Neural progenitor cell (in vitro differentiated cells): ENCODE data around the gene PKHD1. TPM values are rescaled to one million over a fixed set of nuclear protein-coding genes. Genes with fewer than 3 reads are reported as not detected.

ENCODE experiments used
- DNase-seq: peaks from one replicate; pipeline ENCODE4 v3.0.0-alpha.2; 2016; ENCODE audit warnings: low spot score
- H2AFZ ChIP-seq: fragments of 200-600 bp; sonication (generic); replicated peaks from 2 replicates; pipeline ENCODE4 v1.6.1; 2016; ENCODE audit warnings: antibody characterized with exemption
- H3F3A ChIP-seq: fragments of 200-600 bp; sonication (generic); 2 replicates; pipeline ENCODE4 v1.6.1; 2016; ENCODE audit warnings: antibody characterized with exemption, low read depth
- H3K27ac ChIP-seq: fragments of 200-600 bp; sonication (generic); 2 replicates; pipeline ENCODE4 v1.5.1; 2016; ENCODE audit warnings: mild to moderate bottlenecking
- H3K27me3 ChIP-seq: fragments of 200-600 bp; sonication (generic); 2 replicates; pipeline ENCODE4 v1.6.1; 2016; ENCODE audit warnings: mild to moderate bottlenecking, moderate library complexity
- H3K36me3 ChIP-seq: fragments of 200-600 bp; sonication (generic); 2 replicates; pipeline ENCODE4 v1.5.1; 2016
- H3K4me1 ChIP-seq: fragments of 200-600 bp; sonication (generic); 2 replicates; pipeline ENCODE4 v1.6.1; 2016; ENCODE audit warnings: mixed run types
- H3K4me2 ChIP-seq: fragments of 200-600 bp; sonication (generic); 2 replicates; pipeline ENCODE4 v1.6.1; 2016
- H3K4me3 ChIP-seq: fragments of 200-600 bp; sonication (generic); 2 replicates; pipeline ENCODE4 v1.5.1; 2016
- H3K79me2 ChIP-seq: fragments of 200-600 bp; sonication (generic); 2 replicates; pipeline ENCODE4 v1.6.1; 2016; ENCODE audit warnings: low read depth
- H3K9ac ChIP-seq: fragments of 200-600 bp; sonication (generic); 2 replicates; pipeline ENCODE4 v1.6.1; 2016
- H3K9me3 ChIP-seq: fragments of 200-600 bp; sonication (generic); 2 replicates; pipeline ENCODE4 v1.5.1; 2016; ENCODE audit warnings: low read depth
- H4K20me1 ChIP-seq: fragments of 200-600 bp; sonication (generic); 2 replicates; pipeline ENCODE4 v1.6.1; 2016; ENCODE audit warnings: low read depth
- H3K27ac Mint-ChIP-seq: 3 replicates; pipeline ENCODE4 v1.8.0; 2021; ENCODE audit warnings: mixed read lengths
- H3K27me3 Mint-ChIP-seq: 2 replicates; pipeline ENCODE4 v1.8.0; 2022; ENCODE audit warnings: low read depth, mild to moderate bottlenecking, inconsistent platforms, moderate library complexity, mixed read lengths; ENCODE audit not compliant: insufficient read depth
- H3K36me3 Mint-ChIP-seq: 3 replicates; pipeline ENCODE4 v1.8.0; 2021; ENCODE audit warnings: mixed read lengths
- H3K4me1 Mint-ChIP-seq: 3 replicates; pipeline ENCODE4 v1.8.0; 2021; ENCODE audit warnings: mixed read lengths
- H3K4me3 Mint-ChIP-seq: 3 replicates; pipeline ENCODE4 v1.8.0; 2021; ENCODE audit warnings: mild to moderate bottlenecking, moderate library complexity, mixed read lengths
- H3K9me3 Mint-ChIP-seq: 3 replicates; pipeline ENCODE4 v1.8.0; 2020; ENCODE audit warnings: mixed read lengths
- CTCF ChIP-seq: fragments of 200-600 bp; sonication (generic); IDR thresholded peaks from 2 replicates; pipeline ENCODE4 v1.5.1; 2017; ENCODE audit warnings: antibody characterized with exemption, mild to moderate bottlenecking
- EZH2 ChIP-seq: fragments of 200-600 bp; sonication (generic); IDR thresholded peaks from 2 replicates; pipeline ENCODE4 v1.6.1; 2017; ENCODE audit warnings: antibody characterized with exemption, mild to moderate bottlenecking, moderate library complexity
- EZH2phosphoT487 ChIP-seq: fragments of 200-600 bp; sonication (generic); IDR thresholded peaks from 2 replicates; pipeline ENCODE4 v1.6.1; 2017; ENCODE audit warnings: antibody characterized with exemption
- total RNA-seq: library from RNA; depleted of rRNA; stranded (reverse); fragments of >200 nt; gene quantifications from 2 replicates; pipeline ENCODE4 v1.2.3, GENCODE V29; 2015; ENCODE audit warnings: low replicate concordance

The PKHD1 gene
- total RNA-seq, 1 donor from 2014 or later: 0.04 TPM

GRCh38 chr6:51675020-51675921 lies 412.1 kb downstream of the PKHD1 start:
- Histone ChIP-seq H3K27ac (no peak overlapping the region), H3K9ac (no peak overlapping the region), H4K20me1 (no peaks in the 10 kb centered on the region), H2AFZ (no peak overlapping the region), H3K4me3 (no peak overlapping the region), H3K4me2 (no peak overlapping the region), H3K4me1 (peaks cover 6% of the 10 kb centered on the region), H3K36me3 (no peaks in the 10 kb centered on the region), H3K79me2 (no peaks in the 10 kb centered on the region), H3K27me3 (no peaks in the 10 kb centered on the region), H3K9me3 (no peaks in the 10 kb centered on the region), H3F3A (no peaks in the 10 kb centered on the region)
- peaks cover 14% of the 10 kb centered on the region for H3K27me3 Mint-ChIP-seq
- peaks cover 24% of the 10 kb centered on the region for H3K4me1 Mint-ChIP-seq
- H3K36me3 Mint-ChIP-seq: no peaks in the 10 kb centered on the region
- DNase-seq: no peak
- TF ChIP-seq EZH2 (no peak), CTCF (no peak), EZH2phosphoT487 (no peak)
- peak overlapping the region; percentile 6 for H3K27ac Mint-ChIP-seq
- peaks cover 4% of the 10 kb centered on the region for H3K9me3 Mint-ChIP-seq
- H3K4me3 Mint-ChIP-seq: no peak overlapping the region

GRCh38 chr6:51663525-51663924 lies 423.9 kb downstream of the PKHD1 start:
- no peaks in the 10 kb centered on the region for H3K79me2 ChIP-seq
- TF ChIP-seq CTCF (no peak), EZH2 (no peak), EZH2phosphoT487 (no peak)
- peaks cover 3% of the 10 kb centered on the region for H3K27me3 Mint-ChIP-seq
- no peak overlapping the region for H3K4me3 ChIP-seq
- no peaks in the 10 kb centered on the region for H3K36me3 Mint-ChIP-seq
- no peaks in the 10 kb centered on the region for H3K36me3 ChIP-seq
- no peak overlapping the region for H3K9ac ChIP-seq
- no peak overlapping the region for H3K27ac Mint-ChIP-seq
- H3K9me3 Mint-ChIP-seq: no peaks in the 10 kb centered on the region
- no peak overlapping the region for H3K27ac ChIP-seq
- no peak overlapping the region for H2AFZ ChIP-seq
- no peak overlapping the region for H3K4me2 ChIP-seq
- DNase-seq: no peak
- H3K9me3 ChIP-seq: no peaks in the 10 kb centered on the region
- no peaks in the 10 kb centered on the region for H3K27me3 ChIP-seq
- no peaks in the 10 kb centered on the region for H4K20me1 ChIP-seq
- H3K4me1 ChIP-seq: no peaks in the 10 kb centered on the region
- no peaks in the 10 kb centered on the region for H3F3A ChIP-seq
- H3K4me3 Mint-ChIP-seq: no peak overlapping the region
- no peaks in the 10 kb centered on the region for H3K4me1 Mint-ChIP-seq

GRCh38 chr6:51660767-51661166 lies 426.6 kb downstream of the PKHD1 start:
- no peak overlapping the region for H3K4me2 ChIP-seq
- H3K9me3 ChIP-seq: no peaks in the 10 kb centered on the region
- H3K36me3 ChIP-seq: no peaks in the 10 kb centered on the region
- Mint-ChIP-seq H3K36me3 (no peaks in the 10 kb centered on the region), H3K9me3 (no peaks in the 10 kb centered on the region), H3K27me3 (no peaks in the 10 kb centered on the region), H3K27ac (no peak overlapping the region), H3K4me1 (no peaks in the 10 kb centered on the region), H3K4me3 (no peak overlapping the region)
- no peaks in the 10 kb centered on the region for H3F3A ChIP-seq
- no peaks in the 10 kb centered on the region for H4K20me1 ChIP-seq
- no peak overlapping the region for H3K4me3 ChIP-seq
- no peak overlapping the region for H3K9ac ChIP-seq
- H3K27ac ChIP-seq: no peak overlapping the region
- no peaks in the 10 kb centered on the region for H3K27me3 ChIP-seq
- DNase-seq: no peak
- TF ChIP-seq CTCF: no peak
- TF ChIP-seq EZH2: no peak
- no peak for TF ChIP-seq EZH2phosphoT487
- H2AFZ ChIP-seq: no peak overlapping the region
- no peaks in the 10 kb centered on the region for H3K79me2 ChIP-seq
- no peaks in the 10 kb centered on the region for H3K4me1 ChIP-seq
